Choroid plexus epithelial cell (primary cell): ENCODE results near the gene GCN1.
"Not testable (repeated sequence)": the region's sequence is repeated elsewhere in the genome, so short reads cannot be mapped to it uniquely, and the experiment has no call there.

ENCODE experiments used
- DNase-seq: peaks from one replicate; pipeline ENCODE4 v3.0.0-alpha.2; 2010; ENCODE audit warnings: low read depth
- H3K4me3 ChIP-seq: 2 replicates; pipeline ENCODE4 v1.5.1; 2011; ENCODE audit warnings: low read depth, mild to moderate bottlenecking, control low read depth, low read length, moderate library complexity
- TF ChIP-seq, protein P1 (sequence below): conservative IDR thresholded peaks from 2 replicates; pipeline ENCODE4 v1.5.1; 2011; ENCODE audit warnings: low read depth, mild to moderate bottlenecking, control low read depth, inconsistent platforms, low read length, moderate library complexity

The GCN1 gene

GRCh38 chr12:120238839-120239445, 44.4 kb upstream of the GCN1 start:
- TF ChIP-seq, protein P1, sequence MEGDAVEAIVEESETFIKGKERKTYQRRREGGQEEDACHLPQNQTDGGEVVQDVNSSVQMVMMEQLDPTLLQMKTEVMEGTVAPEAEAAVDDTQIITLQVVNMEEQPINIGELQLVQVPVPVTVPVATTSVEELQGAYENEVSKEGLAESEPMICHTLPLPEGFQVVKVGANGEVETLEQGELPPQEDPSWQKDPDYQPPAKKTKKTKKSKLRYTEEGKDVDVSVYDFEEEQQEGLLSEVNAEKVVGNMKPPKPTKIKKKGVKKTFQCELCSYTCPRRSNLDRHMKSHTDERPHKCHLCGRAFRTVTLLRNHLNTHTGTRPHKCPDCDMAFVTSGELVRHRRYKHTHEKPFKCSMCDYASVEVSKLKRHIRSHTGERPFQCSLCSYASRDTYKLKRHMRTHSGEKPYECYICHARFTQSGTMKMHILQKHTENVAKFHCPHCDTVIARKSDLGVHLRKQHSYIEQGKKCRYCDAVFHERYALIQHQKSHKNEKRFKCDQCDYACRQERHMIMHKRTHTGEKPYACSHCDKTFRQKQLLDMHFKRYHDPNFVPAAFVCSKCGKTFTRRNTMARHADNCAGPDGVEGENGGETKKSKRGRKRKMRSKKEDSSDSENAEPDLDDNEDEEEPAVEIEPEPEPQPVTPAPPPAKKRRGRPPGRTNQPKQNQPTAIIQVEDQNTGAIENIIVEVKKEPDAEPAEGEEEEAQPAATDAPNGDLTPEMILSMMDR: no peak
- H3K4me3 ChIP-seq: no peak overlapping the region
- no peak for DNase-seq

- no peak for DNase-seq
- TF ChIP-seq, protein P1: no peak
- no peak overlapping the region for H3K4me3 ChIP-seq
Observed at GRCh38 chr12:120238217-120238616, 43.7 kb upstream of the GCN1 start.

DNA sequence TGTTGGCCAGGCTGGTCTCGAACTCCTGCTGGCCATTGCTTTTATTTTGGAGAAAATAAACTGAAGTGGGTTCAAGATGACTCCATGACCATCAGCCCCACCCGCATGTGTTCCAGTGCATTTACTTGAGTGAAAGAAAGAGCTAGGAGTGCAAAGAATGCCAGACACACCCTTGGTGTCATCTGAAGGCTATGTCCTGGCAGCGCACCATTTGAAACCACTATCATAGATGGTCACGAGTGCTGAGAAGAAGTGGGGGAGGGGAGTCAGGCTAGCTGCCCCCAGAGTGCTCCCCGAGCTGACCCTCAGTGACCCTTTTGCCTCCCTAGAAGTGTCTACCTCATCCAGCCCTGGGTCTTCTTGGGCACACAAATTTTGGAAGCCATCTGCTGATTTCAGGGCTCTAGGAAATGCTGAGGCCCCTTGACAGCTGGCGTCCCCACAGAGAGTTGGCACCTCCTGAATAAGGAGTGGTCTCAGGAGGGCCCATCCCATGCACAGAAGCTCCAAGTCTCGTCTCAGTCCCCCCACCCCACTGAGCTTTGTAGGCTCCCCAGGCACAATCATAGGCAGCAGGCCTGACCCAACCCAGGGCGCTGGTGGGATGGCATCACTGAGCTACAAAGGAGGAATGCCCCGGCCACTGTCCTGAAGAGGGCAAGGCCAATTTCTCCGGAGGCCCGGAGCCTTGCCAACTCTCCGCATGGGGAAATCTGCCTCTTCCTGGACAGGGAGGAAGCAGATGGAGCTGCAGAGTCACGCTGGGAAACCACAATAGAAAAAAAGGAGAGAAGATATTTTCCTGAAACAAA, 43.1 kb upstream of the GCN1 start:
- TF ChIP-seq, protein P1: no peak
- DNase-seq: peak; percentile 76
- H3K4me3 ChIP-seq: no peak overlapping the region

- H3K4me3 ChIP-seq, DNase-seq: not testable (repeated sequence)
Observed at GRCh38 chr12:120236809-120237208, 42.3 kb upstream of the GCN1 start.

GRCh38 chr12:120235369-120236323, 41.1 kb upstream of the GCN1 start:
- no peak overlapping the region for H3K4me3 ChIP-seq
- no peak for DNase-seq
- TF ChIP-seq, protein P1: peak; percentile 57

- no peak overlapping the region for H3K4me3 ChIP-seq
- TF ChIP-seq, protein P1: peak; percentile 70
- peak; percentile 97 for DNase-seq
Observed at GRCh38 chr12:120234643-120235368, 40.3 kb upstream of the GCN1 start.
